PC-9 (cell line): ENCODE results near the gene APOL2. TPM values are rescaled to one million over a fixed set of nuclear protein-coding genes. Genes with fewer than 3 reads are reported as not detected.

Source experiments
- BruUV-seq: library from RNA; stranded (reverse); fragments of 400-500 nt; replicated peaks from 2 replicates; lab custom pipeline; 2021; lab: Mats Ljungman, UMichigan
- CTCF ChIA-PET: fragments of 300-600 bp; sonication (Branson Sonifier 250); formaldehyde crosslinking; loops from one replicate; lab custom pipeline; 2022; ENCODE audit warnings: antibody characterized with exemption; lab: Charles Lee
- POLR2A ChIA-PET: fragments of 300-600 bp; sonication (Branson Sonifier 250); formaldehyde crosslinking; loops from one replicate; lab custom pipeline; 2022; ENCODE audit warnings: antibody characterized with exemption; ENCODE audit not compliant: unreplicated experiment; lab: Charles Lee
- DNase-seq, 2 experiments: peaks; one replicate each; pipeline versions ENCODE4 v3.0.0 to v3.0.0-alpha.2; 2015 to 2022; ENCODE audit warnings: mixed read lengths in 1 of 2
- H2AFZ ChIP-seq: fragments of 200-600 bp; sonication (generic); 2 replicates; pipeline ENCODE4 v1.8.1; 2017; ENCODE audit warnings: antibody characterized with exemption
- H3F3A ChIP-seq: fragments of 200-600 bp; sonication (generic); 2 replicates; pipeline ENCODE4 v1.8.1; 2017; ENCODE audit warnings: antibody characterized with exemption, mild to moderate bottlenecking, low read depth; ENCODE audit not compliant: insufficient read depth
- H3K27ac ChIP-seq: fragments of 200-600 bp; sonication (generic); 2 replicates; pipeline ENCODE4 v1.6.1; 2016; ENCODE audit warnings: mixed run types
- H3K27me3 ChIP-seq: fragments of 200-600 bp; sonication (generic); 2 replicates; pipeline ENCODE4 v1.6.1; 2016; ENCODE audit warnings: low read depth, mixed run types; ENCODE audit not compliant: insufficient read depth
- H3K36me3 ChIP-seq: fragments of 200-600 bp; sonication (generic); 2 replicates; pipeline ENCODE4 v1.6.1; 2016; ENCODE audit warnings: low read depth, mixed run types
- H3K4me1 ChIP-seq: fragments of 200-600 bp; sonication (generic); replicated peaks from 2 replicates; pipeline ENCODE4 v1.6.1; 2016; ENCODE audit warnings: mixed run types; ENCODE audit not compliant: insufficient read depth
- H3K4me2 ChIP-seq: fragments of 200-600 bp; sonication (generic); 2 replicates; pipeline ENCODE4 v1.6.1; 2017; ENCODE audit warnings: mixed run types
- H3K4me3 ChIP-seq: fragments of 200-600 bp; sonication (generic); 2 replicates; pipeline ENCODE4 v1.6.1; 2016; ENCODE audit warnings: mixed run types
- H3K79me2 ChIP-seq: fragments of 200-600 bp; sonication (generic); 2 replicates; pipeline ENCODE4 v1.6.1; 2017; ENCODE audit warnings: low read depth, mixed run types
- H3K9me2 ChIP-seq: fragments of 200-600 bp; sonication (generic); 2 replicates; pipeline ENCODE4 v1.8.1; 2017; ENCODE audit warnings: mild to moderate bottlenecking; ENCODE audit not compliant: insufficient read depth
- H3K9me3 ChIP-seq: fragments of 200-600 bp; sonication (generic); 2 replicates; pipeline ENCODE4 v1.8.1; 2016; ENCODE audit warnings: low read depth; ENCODE audit not compliant: insufficient read depth
- H4K20me1 ChIP-seq: fragments of 200-600 bp; sonication (generic); 2 replicates; pipeline ENCODE4 v1.8.1; 2017; ENCODE audit not compliant: insufficient read depth
- EZH2 ChIP-seq: fragments of 200-600 bp; sonication (generic); IDR thresholded peaks from 2 replicates; pipeline ENCODE4 v1.8.0; 2017; ENCODE audit warnings: antibody characterized with exemption, low read depth
- intact Hi-C: fragments of 100-400 bp; cut with micrococcal nuclease; formaldehyde crosslinking; loops from one replicate; pipeline ENCODE4 v1.10.0; 2022; ENCODE audit not compliant: unreplicated experiment
- total RNA-seq: library from RNA; stranded (reverse); gene quantifications from 2 replicates; pipeline ENCODE4 v1.2.3, GENCODE V29; 2021
- TF ChIP-seq, protein P1 (sequence below): fragments of 200-600 bp; sonication (generic); conservative IDR thresholded peaks from 2 replicates; pipeline ENCODE4 v1.6.1; 2017; ENCODE audit warnings: mixed run types, antibody characterized with exemption, mild to moderate bottlenecking, moderate library complexity

APOL2 gene
- total RNA-seq, 1 experiment from 2014 or later, result 27.4 TPM

DNA sequence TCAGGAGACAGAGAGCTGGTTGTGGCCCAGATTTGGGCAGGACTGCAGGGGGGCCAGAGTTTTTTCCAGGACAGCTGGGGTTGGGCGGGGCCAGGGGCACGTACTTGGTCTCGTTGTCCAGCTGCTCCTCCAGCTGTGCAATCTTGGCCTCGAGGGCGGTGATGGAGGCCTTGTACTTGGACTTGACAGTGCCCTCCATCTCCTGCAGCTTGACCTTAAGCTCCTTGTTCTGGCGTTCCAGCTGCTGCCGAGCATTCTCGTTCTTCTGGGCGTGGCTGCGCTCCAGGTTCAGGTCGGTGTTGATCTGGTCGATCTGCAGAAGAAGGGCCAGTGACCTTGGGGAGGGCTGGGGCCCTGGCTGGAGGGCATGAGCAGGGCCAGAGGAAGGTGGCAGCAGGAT, 45.7 kb upstream of the APOL2 start:
- no peak for DNase-seq
- no peak for TF ChIP-seq EZH2
- TF ChIP-seq, protein P1, sequence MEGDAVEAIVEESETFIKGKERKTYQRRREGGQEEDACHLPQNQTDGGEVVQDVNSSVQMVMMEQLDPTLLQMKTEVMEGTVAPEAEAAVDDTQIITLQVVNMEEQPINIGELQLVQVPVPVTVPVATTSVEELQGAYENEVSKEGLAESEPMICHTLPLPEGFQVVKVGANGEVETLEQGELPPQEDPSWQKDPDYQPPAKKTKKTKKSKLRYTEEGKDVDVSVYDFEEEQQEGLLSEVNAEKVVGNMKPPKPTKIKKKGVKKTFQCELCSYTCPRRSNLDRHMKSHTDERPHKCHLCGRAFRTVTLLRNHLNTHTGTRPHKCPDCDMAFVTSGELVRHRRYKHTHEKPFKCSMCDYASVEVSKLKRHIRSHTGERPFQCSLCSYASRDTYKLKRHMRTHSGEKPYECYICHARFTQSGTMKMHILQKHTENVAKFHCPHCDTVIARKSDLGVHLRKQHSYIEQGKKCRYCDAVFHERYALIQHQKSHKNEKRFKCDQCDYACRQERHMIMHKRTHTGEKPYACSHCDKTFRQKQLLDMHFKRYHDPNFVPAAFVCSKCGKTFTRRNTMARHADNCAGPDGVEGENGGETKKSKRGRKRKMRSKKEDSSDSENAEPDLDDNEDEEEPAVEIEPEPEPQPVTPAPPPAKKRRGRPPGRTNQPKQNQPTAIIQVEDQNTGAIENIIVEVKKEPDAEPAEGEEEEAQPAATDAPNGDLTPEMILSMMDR, result no peak
- intact Hi-C loops, result no loop called here
- H3K79me2 ChIP-seq, result no peaks in the 10 kb centered on the region
- ChIA-PET CTCF (interaction anchor here (0.6 kb wide), 1 partner anchor 184 kb away, joined by 6 read pairs; no protein-coding TSS in a partner anchor), POLR2A (interaction anchor here (0.6 kb wide), 1 partner anchor 43 kb away, joined by 5 read pairs; no protein-coding TSS in a partner anchor)
- H3K36me3 ChIP-seq, result peaks cover 45% of the 10 kb centered on the region
- no peaks in the 10 kb centered on the region for H3K9me2 ChIP-seq
- no peak overlapping the region for H3K4me2 ChIP-seq
- H3K27ac ChIP-seq, result no peak overlapping the region
- H3K4me1 ChIP-seq, result no peaks in the 10 kb centered on the region
- no peaks in the 10 kb centered on the region for H3K27me3 ChIP-seq
- H3K4me3 ChIP-seq, result no peak overlapping the region
- peaks cover 98% of the 10 kb centered on the region for H3F3A ChIP-seq
- H4K20me1 ChIP-seq, result peaks cover 70% of the 10 kb centered on the region
- no peak overlapping the region for H2AFZ ChIP-seq
- no TSS peak for BruUV-seq
- no peaks in the 10 kb centered on the region for H3K9me3 ChIP-seq

GRCh38 chr22:36284171-36284571, 44.8 kb upstream of the APOL2 start:
- no peaks in the 10 kb centered on the region for H3K4me1 ChIP-seq
- H3F3A ChIP-seq, result peaks cover 98% of the 10 kb centered on the region
- no peaks in the 10 kb centered on the region for H3K9me3 ChIP-seq
- no peak overlapping the region for H3K27ac ChIP-seq
- H3K79me2 ChIP-seq, result no peaks in the 10 kb centered on the region
- H3K36me3 ChIP-seq, result peaks cover 39% of the 10 kb centered on the region
- H3K9me2 ChIP-seq, result no peaks in the 10 kb centered on the region
- H4K20me1 ChIP-seq, result peaks cover 68% of the 10 kb centered on the region
- ChIA-PET POLR2A (no interaction called here), CTCF (no interaction called here)
- intact Hi-C loops, result no loop called here
- H3K4me3 ChIP-seq, result no peak overlapping the region
- no peaks in the 10 kb centered on the region for H3K27me3 ChIP-seq
- BruUV-seq, result no TSS peak
- no peak overlapping the region for H2AFZ ChIP-seq
- no peak for TF ChIP-seq EZH2
- DNase-seq, result peak in 1 of 2 experiments; percentile 19
- no peak overlapping the region for H3K4me2 ChIP-seq

DNA sequence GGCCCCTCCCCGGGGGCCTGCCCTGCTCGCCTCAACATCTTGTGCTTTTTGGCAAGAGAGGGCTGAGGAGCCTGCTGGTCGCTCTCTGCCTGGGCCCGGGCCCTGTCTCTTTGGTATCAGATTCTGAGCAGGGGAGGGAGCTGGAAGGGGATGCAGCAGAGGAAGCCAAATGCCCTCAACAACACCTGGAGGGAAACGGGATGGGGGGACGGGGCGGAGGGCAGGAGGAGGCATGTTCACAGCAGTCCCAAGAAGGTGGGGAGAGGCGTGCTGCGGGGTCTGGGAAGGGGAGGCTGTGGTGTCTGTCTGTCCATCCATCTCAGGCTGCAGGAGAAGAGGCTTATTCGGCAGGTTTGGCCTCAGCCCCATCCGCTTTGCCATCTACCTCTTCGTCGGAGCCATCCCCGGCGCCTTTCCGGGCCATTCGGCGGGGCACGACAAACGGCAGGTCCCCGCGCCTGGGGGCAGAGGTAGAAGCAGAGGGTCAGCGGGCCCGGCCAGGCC, 43.1 kb upstream of the APOL2 start:
- BruUV-seq, result no TSS peak
- Histone ChIP-seq H3K9me2 (no peaks in the 10 kb centered on the region), H3K4me2 (no peak overlapping the region), H3K27ac (no peak overlapping the region), H4K20me1 (peaks cover 64% of the 10 kb centered on the region), H3F3A (peaks cover 97% of the 10 kb centered on the region), H3K27me3 (no peaks in the 10 kb centered on the region), H3K4me1 (no peaks in the 10 kb centered on the region), H2AFZ (no peak overlapping the region), H3K9me3 (no peaks in the 10 kb centered on the region), H3K36me3 (peaks cover 25% of the 10 kb centered on the region), H3K79me2 (no peaks in the 10 kb centered on the region), H3K4me3 (no peak overlapping the region)
- ChIA-PET CTCF (no interaction called here), POLR2A (no interaction called here)
- intact Hi-C loops, result no loop called here
- DNase-seq, result no peak
- TF ChIP-seq EZH2, result no peak
- TF ChIP-seq, protein P1, result no peak
